ENCODE data around the gene ACSS1. TPM values are rescaled to one million over a fixed set of nuclear protein-coding genes. Genes with fewer than 3 reads are reported as not detected.
A peak's percentile ranks its signal among the peaks of the same experiment; 100 is the strongest.

Gene ACSS1
- total RNA-seq, 1 donor from 2014 or later = 19.5 TPM

DNA sequence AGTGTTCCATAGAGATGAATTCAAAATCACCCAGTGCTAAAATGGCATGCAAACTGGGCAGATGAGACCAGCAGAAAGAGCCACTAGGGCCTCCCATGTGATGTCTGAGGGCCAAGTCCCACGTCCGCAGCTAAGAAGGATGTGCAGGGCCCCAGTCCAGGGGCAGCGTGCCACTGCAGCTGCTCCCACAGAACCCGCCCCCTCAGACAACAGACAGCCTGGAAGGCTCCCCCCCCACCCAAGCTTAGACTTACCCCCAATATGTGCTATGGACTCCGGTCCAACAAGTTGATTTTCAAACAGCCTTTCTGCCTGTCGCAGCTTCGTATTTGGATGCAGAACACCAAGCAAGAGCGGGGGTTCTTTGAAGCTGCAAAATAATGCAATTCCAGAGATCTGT lies 79.4 kb downstream of the ACSS1 start:
- intact Hi-C loops (cut with DNase I) = no loop called here
- Histone ChIP-seq H3K4me3 (no peak overlapping the region), H3K9me3 (peaks cover 0 to 11% of the 10 kb centered on the region in 2 donors), H3K36me3 (peaks cover 31 to 51% of the 10 kb centered on the region in 2 donors), H3K4me1 (no peaks in the 10 kb centered on the region), H3K27me3 (no peaks in the 10 kb centered on the region), H3K27ac (no peak overlapping the region)
- DNase-seq (ENCODE audit: low spot score in 2 of 2) = peak in 1 of 2 donors; percentile 47
- TF ChIP-seq, protein P1, sequence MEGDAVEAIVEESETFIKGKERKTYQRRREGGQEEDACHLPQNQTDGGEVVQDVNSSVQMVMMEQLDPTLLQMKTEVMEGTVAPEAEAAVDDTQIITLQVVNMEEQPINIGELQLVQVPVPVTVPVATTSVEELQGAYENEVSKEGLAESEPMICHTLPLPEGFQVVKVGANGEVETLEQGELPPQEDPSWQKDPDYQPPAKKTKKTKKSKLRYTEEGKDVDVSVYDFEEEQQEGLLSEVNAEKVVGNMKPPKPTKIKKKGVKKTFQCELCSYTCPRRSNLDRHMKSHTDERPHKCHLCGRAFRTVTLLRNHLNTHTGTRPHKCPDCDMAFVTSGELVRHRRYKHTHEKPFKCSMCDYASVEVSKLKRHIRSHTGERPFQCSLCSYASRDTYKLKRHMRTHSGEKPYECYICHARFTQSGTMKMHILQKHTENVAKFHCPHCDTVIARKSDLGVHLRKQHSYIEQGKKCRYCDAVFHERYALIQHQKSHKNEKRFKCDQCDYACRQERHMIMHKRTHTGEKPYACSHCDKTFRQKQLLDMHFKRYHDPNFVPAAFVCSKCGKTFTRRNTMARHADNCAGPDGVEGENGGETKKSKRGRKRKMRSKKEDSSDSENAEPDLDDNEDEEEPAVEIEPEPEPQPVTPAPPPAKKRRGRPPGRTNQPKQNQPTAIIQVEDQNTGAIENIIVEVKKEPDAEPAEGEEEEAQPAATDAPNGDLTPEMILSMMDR (IDR thresholded peaks at IDR 0.05) = no peak

DNA sequence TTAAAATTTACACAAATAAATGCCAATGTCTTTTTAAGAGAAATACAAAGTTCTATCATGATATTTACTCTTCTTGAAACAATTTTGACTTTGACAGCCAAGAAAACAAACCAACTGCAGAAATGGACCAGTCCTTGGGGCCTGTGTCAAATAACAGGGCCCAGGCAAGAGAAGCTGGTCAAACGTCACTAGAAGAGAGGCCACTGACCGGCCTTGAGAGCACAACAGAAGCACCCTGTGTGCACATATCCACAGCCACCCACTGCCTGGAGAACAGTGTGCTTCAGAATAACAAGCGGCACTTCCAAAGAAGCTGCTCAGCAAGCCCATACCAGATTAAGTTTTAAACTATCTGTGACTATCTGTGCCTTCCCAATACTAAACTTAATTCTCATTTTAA lies 80.1 kb downstream of the ACSS1 start:
- Histone ChIP-seq H3K27me3 (no peaks in the 10 kb centered on the region), H3K27ac (no peak overlapping the region), H3K36me3 (peaks cover 38 to 52% of the 10 kb centered on the region in 2 donors), H3K4me3 (no peak overlapping the region), H3K4me1 (no peaks in the 10 kb centered on the region), H3K9me3 (peaks cover 0 to 11% of the 10 kb centered on the region in 2 donors)
- TF ChIP-seq, protein P1 (IDR thresholded peaks at IDR 0.05) = no peak
- DNase-seq (ENCODE audit: low spot score in 2 of 2) = no peak
- intact Hi-C loops (cut with DNase I) = no loop called here

DNA sequence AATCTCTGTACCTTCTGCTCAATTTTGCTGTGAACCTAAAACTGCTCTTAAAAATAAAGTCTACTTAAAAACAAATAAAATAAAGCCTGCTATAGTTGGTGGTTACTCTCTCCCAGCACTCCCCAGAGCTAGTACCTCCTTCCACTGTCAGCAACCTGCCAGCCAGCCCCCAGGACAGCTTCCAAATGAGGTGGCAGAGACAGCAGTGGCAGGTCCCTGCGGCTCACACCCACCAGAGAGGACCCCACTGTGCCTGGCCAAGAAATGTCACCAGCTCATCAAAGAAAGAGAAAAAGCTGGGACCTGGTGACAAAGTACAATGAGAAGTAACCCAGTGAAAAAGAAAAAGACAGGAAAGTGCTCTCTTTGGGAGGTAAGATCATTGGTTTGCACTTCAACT lies 80.6 kb downstream of the ACSS1 start:
- Histone ChIP-seq H3K4me1 (no peaks in the 10 kb centered on the region), H3K9me3 (peaks cover 0 to 11% of the 10 kb centered on the region in 2 donors), H3K27ac (no peak overlapping the region), H3K4me3 (no peak overlapping the region), H3K27me3 (no peaks in the 10 kb centered on the region), H3K36me3 (peaks cover 43 to 52% of the 10 kb centered on the region in 2 donors)
- TF ChIP-seq, protein P1 (IDR thresholded peaks at IDR 0.05) = no peak
- intact Hi-C loops (cut with DNase I) = no loop called here
- DNase-seq (ENCODE audit: low spot score in 2 of 2) = peak in 1 of 2 donors; percentile 50

DNA sequence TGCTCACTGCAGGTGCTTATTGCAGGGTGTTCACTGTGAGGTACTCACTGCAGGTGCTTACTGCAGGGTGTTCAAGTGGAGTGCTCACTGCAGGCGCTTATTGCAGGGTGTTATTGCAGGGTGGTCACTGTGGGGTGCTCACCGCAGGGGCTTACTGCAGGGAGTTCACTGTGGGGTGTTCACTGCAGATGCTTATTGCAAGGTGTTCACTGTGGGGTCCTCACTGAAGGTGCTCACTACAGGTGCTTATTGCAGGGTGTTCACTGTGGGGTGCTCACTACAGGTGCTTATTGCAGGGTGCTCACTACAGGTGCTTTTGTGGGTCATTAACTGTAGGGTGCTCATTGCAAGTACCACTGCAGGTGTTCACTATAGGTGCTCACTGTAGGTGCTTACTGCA lies 85.6 kb downstream of the ACSS1 start:
- Histone ChIP-seq H3K36me3 (peaks cover 53 to 74% of the 10 kb centered on the region in 2 donors), H3K27ac (no peak overlapping the region), H3K4me3 (no peak overlapping the region), H3K9me3 (peaks cover 0 to 11% of the 10 kb centered on the region in 2 donors), H3K4me1 (no peaks in the 10 kb centered on the region), H3K27me3 (no peaks in the 10 kb centered on the region)
- DNase-seq (ENCODE audit: low spot score in 2 of 2) = no peak
- intact Hi-C loops (cut with DNase I) = loop anchor here (5.0 kb wide), 1 partner anchor 720 kb away; no protein-coding TSS in a partner anchor
- TF ChIP-seq, protein P1 (IDR thresholded peaks at IDR 0.05) = no peak

DNA sequence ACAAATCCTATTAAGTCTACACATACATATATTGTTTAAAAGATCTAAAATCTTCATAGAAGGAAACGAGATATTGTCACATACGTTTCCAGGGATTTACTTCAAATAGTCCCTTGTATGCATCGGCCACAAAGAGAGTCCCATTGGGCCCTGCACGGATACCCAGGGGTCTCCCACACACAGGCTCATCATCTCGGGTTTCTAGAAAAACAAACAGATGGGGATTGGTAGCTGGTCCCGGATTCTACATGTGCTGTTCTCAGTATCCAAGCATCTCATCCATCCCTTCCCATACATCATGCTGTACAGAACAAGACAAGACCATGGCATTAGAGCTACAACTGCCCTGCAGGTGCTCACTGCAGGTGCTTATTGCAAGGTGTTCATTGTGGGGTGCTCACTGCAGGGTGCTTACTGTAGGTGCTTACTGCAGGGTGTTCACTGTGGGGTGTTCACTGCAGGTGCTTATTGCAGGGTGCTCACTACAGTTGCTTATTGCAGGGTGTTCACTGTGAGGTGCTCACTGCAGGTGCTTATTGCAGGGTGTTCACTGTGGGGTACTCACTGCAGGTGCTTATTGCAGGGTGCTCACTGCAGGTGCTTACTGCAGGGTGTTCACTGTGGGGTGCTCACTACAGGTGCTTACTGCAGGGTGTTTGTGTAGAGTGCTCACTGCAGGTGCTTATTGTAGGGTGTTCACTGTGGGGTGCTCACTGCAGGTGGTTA lies 86.4 kb downstream of the ACSS1 start:
- TF ChIP-seq, protein P1 (IDR thresholded peaks at IDR 0.05) = no peak
- DNase-seq (ENCODE audit: low spot score in 2 of 2) = no peak
- no peaks in the 10 kb centered on the region for H3K4me1 ChIP-seq
- no peak overlapping the region for H3K4me3 ChIP-seq
- intact Hi-C loops (cut with DNase I) = loop anchor here (5.0 kb wide), 1 partner anchor 721 kb away; no protein-coding TSS in a partner anchor
- no peak overlapping the region for H3K27ac ChIP-seq
- no peaks in the 10 kb centered on the region for H3K27me3 ChIP-seq
- H3K9me3 ChIP-seq = peaks cover 0 to 9% of the 10 kb centered on the region in 2 donors
- H3K36me3 ChIP-seq = peaks cover 54 to 71% of the 10 kb centered on the region in 2 donors

Measured in ascending aorta (tissue), 2 donors.